NOMO-1 treated with DMSO at 0.1 percent for 48 hours (cell line): ENCODE results near the gene NHS.

Experiments
- DNase-seq: peaks from one replicate; lab custom pipeline; 2025; ENCODE audit not compliant: unreplicated experiment; lab: John Stamatoyannopoulos, UW

NHS gene

GRCh38 chrX:17759990-17760389 lies 385.0 kb downstream of the NHS start:
- no peak for DNase-seq

GRCh38 chrX:17767734-17768133 lies 392.7 kb downstream of the NHS start:
- no peak for DNase-seq

- DNase-seq = no peak
Measured at GRCh38 chrX:17768997-17769396, 394.0 kb downstream of the NHS start.

GRCh38 chrX:17769701-17770269 lies 394.8 kb downstream of the NHS start:
- DNase-seq = no peak

GRCh38 chrX:17773221-17773876 lies 398.3 kb downstream of the NHS start:
- DNase-seq = no peak

- DNase-seq = no peak
Measured at GRCh38 chrX:17774053-17774452, 399.1 kb downstream of the NHS start.

GRCh38 chrX:17778997-17779396 lies 404.0 kb downstream of the NHS start:
- DNase-seq = no peak

GRCh38 chrX:17779434-17779833 lies 404.4 kb downstream of the NHS start:
- no peak for DNase-seq
